ENCODE results near the gene DNAH6. TPM values are rescaled to one million over a fixed set of nuclear protein-coding genes. Genes with fewer than 3 reads are reported as not detected.

DNAH6 gene
- total RNA-seq, 2 donors from 2014 or later, result 0.24 to 0.30 TPM

DNA sequence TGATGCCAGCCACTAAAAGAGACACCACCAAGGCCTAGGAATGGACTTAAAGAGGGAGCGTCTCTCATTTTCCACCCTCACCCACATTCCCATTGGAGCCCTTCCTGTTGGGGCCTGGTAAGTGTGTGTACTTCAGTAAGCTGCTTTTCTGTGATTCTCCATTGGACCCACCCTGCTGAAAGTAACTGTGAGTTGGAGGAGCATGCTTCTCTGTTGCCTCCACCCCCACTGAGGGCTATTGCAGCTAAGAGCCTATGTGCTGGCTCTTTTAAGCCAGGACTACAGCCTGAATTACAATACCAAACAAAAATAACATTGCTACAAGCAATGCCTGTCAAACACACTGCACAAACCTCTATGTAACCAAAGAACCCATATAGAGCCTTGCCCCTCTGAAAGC, 283.5 kb downstream of the DNAH6 start:
- H3K4me1 ChIP-seq, result no peaks in the 10 kb centered on the region
- TF ChIP-seq, protein P1, sequence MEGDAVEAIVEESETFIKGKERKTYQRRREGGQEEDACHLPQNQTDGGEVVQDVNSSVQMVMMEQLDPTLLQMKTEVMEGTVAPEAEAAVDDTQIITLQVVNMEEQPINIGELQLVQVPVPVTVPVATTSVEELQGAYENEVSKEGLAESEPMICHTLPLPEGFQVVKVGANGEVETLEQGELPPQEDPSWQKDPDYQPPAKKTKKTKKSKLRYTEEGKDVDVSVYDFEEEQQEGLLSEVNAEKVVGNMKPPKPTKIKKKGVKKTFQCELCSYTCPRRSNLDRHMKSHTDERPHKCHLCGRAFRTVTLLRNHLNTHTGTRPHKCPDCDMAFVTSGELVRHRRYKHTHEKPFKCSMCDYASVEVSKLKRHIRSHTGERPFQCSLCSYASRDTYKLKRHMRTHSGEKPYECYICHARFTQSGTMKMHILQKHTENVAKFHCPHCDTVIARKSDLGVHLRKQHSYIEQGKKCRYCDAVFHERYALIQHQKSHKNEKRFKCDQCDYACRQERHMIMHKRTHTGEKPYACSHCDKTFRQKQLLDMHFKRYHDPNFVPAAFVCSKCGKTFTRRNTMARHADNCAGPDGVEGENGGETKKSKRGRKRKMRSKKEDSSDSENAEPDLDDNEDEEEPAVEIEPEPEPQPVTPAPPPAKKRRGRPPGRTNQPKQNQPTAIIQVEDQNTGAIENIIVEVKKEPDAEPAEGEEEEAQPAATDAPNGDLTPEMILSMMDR (IDR thresholded peaks at IDR 0.05), result no peak
- no peak overlapping the region for H3K4me3 ChIP-seq
- H3K27ac ChIP-seq, result no peak overlapping the region
- no peaks in the 10 kb centered on the region for H3K36me3 ChIP-seq
- no peak for DNase-seq (ENCODE audit: low spot score)
- H3K9me3 ChIP-seq, result peaks cover 0 to 4% of the 10 kb centered on the region in 2 donors
- no peaks in the 10 kb centered on the region for H3K27me3 ChIP-seq

DNA sequence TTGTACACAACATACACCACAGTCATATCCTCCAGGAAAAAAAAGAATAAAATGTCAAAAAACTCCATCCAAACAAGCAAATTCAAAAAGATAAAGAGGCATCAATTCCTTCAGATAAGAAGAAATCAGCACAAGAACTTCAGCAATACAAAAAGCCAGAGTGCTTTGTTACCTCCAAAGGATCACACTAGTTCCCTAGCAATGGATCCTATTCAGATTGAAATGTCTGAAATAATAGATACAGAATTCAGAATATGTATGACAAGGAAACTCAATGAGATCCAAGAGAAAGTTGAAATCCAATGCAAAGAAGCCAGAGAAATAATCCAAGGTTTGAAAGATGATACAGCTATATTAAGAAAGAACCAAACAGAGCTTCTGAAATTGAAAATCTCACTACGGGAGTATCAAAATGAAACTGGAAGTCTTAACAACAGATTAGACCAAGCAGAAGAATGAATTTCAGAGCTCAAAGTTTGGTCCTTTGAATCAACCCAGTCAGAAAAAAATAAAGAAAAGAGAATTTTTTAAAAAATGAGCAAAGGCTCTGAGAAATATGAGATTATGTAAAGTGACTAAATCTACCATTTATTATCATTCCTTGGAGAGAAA, 284.0 kb downstream of the DNAH6 start:
- H3K36me3 ChIP-seq, result no peaks in the 10 kb centered on the region
- no peaks in the 10 kb centered on the region for H3K4me1 ChIP-seq
- no peaks in the 10 kb centered on the region for H3K27me3 ChIP-seq
- H3K27ac ChIP-seq, result no peak overlapping the region
- H3K4me3 ChIP-seq, result no peak overlapping the region
- TF ChIP-seq, protein P1 (IDR thresholded peaks at IDR 0.05), result no peak
- H3K9me3 ChIP-seq, result peaks cover 0 to 4% of the 10 kb centered on the region in 2 donors
- DNase-seq (ENCODE audit: low spot score), result no peak

DNA sequence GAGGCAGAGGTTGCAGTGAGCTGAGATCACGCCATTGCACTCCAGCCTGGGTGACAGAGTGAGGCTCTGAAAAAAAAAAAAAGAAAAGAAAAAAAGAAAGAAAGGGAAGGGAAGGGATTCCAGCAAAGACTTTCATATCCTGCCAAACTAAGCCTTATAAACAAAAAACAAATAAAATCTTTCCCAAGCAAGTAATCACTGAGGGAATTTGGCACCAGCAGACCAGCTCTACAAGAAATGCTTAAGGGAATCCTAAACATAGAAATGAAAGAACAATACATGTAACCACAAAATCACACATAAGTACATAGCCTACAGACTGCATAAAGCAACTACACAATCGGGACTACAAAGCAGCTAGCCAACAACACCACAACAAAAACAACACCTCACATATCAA, 285.5 kb downstream of the DNAH6 start:
- no peak overlapping the region for H3K4me3 ChIP-seq
- H3K9me3 ChIP-seq, result peaks cover 0 to 4% of the 10 kb centered on the region in 2 donors
- TF ChIP-seq, protein P1 (IDR thresholded peaks at IDR 0.05), result no peak
- H3K36me3 ChIP-seq, result no peaks in the 10 kb centered on the region
- no peak overlapping the region for H3K27ac ChIP-seq
- DNase-seq (ENCODE audit: low spot score), result no peak
- H3K27me3 ChIP-seq, result no peaks in the 10 kb centered on the region
- no peaks in the 10 kb centered on the region for H3K4me1 ChIP-seq

DNA sequence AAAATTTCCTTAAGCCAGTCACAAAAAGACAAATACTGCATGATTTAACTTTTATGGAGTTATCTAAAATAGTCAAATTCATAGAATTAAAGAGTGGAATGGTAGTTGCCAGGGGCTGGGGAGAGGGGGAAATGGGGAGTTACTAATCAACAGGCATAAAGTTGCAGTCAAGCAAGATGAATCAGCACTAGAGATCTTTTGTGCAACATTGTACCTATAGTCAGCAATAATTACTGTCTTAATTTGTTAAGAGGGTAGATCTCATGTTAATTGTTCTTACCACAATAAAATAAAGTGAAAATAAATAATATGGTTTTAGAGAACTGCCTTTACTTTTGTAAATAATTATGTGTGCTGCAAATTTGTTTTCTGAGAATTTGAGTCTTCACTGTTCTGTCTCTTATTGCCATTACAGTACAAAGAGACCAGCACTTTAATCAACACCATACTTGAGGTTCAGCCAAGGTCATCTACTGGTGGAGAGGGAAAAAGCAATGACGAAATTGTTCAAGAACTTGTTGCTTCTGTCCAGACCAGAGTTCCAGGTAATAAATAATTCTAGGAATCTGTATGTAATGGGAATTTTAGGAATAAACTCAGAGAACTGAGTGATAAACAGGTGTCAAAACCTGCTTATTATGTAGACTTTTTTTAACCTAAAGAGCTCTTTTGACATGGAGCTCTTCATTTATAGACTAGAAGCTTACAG, 289.1 kb downstream of the DNAH6 start:
- no peaks in the 10 kb centered on the region for H3K27me3 ChIP-seq
- no peak for DNase-seq (ENCODE audit: low spot score)
- no peak overlapping the region for H3K4me3 ChIP-seq
- no peaks in the 10 kb centered on the region for H3K4me1 ChIP-seq
- no peak overlapping the region for H3K27ac ChIP-seq
- TF ChIP-seq, protein P1 (IDR thresholded peaks at IDR 0.05), result no peak
- peaks cover 0 to 4% of the 10 kb centered on the region in 2 donors for H3K9me3 ChIP-seq
- no peaks in the 10 kb centered on the region for H3K36me3 ChIP-seq

DNA sequence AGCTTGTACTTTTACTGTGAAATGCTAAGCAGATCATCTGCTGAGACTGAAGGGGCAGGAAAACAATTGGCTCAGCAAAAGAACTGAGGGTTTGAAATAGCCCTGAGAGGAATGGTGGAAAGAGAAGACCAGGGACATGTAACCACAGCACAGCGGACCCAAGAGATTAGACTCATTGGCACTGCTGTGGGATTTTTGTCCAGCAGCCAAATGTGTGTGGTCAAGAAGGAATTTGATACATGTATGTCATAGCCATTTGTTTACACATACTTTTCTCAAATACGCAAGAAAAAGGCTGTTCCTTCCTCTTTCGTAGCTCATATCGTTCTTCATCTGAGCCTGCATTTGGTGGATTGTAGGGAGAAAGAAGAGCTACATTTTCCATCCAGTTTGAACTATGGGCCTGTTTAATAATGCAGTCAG, 290.8 kb downstream of the DNAH6 start:
- no peak for DNase-seq (ENCODE audit: low spot score)
- Histone ChIP-seq H3K27ac (no peak overlapping the region), H3K4me1 (no peaks in the 10 kb centered on the region), H3K27me3 (no peaks in the 10 kb centered on the region), H3K9me3 (peaks cover 0 to under 1% of the 10 kb centered on the region in 2 donors), H3K4me3 (no peak overlapping the region), H3K36me3 (no peaks in the 10 kb centered on the region)
- TF ChIP-seq, protein P1 (IDR thresholded peaks at IDR 0.05), result no peak
